Stimulated activated CD8-positive, alpha-beta memory T cell treated with anti-CD3 and anti-CD28 coated beads, Interleukin-15, amount 100 ng/mL, for 4 hours (primary cell): ENCODE data around the gene PRKD2.
"Not testable (repeated sequence)": the region's sequence is repeated elsewhere in the genome, so short reads cannot be mapped to it uniquely, and the experiment has no call there.

ENCODE experiments used
- DNase-seq, 2 donors: peaks; one replicate each; pipeline ENCODE4 v3.0.0-alpha.2; 2020; ENCODE audit warnings: low read depth in 2 of 2

Gene PRKD2

GRCh38 chr19:46717034-46717715 is at the start of gene PRKD2:
PRKD2 (minus strand) TSS chr19:46717114; CDS start chr19:46716370, 744 bp downstream.
- DNase-seq = peak; percentile 75 to 77

GRCh38 chr19:46764817-46765291 is 47.9 kb upstream of the PRKD2 start:
- no peak for DNase-seq

- DNase-seq = no peak
Observed at GRCh38 chr19:46762245-46762890, 45.5 kb upstream of the PRKD2 start.

- no peak for DNase-seq
Observed at GRCh38 chr19:46761418-46761831, 44.5 kb upstream of the PRKD2 start.

GRCh38 chr19:46760897-46761296 is 44.0 kb upstream of the PRKD2 start:
- DNase-seq = not testable (repeated sequence)

GRCh38 chr19:46760363-46760762 is 43.4 kb upstream of the PRKD2 start:
- no peak for DNase-seq

- DNase-seq = no peak
Observed at GRCh38 chr19:46759817-46760333, 43.0 kb upstream of the PRKD2 start.

- DNase-seq = no peak
Observed at GRCh38 chr19:46759206-46759605, 42.3 kb upstream of the PRKD2 start.

- no peak for DNase-seq
Observed at GRCh38 chr19:46756544-46756888, 39.6 kb upstream of the PRKD2 start.

- DNase-seq = no peak
Observed at GRCh38 chr19:46755853-46756543, 39.1 kb upstream of the PRKD2 start.

- no peak for DNase-seq
Observed at GRCh38 chr19:46755077-46755852, 38.4 kb upstream of the PRKD2 start.

- peak in 1 of 2 donors; percentile 26 for DNase-seq
Observed at GRCh38 chr19:46753420-46754155, 36.7 kb upstream of the PRKD2 start.

GRCh38 chr19:46748325-46749109 is 31.6 kb upstream of the PRKD2 start:
- DNase-seq = peak in 1 of 2 donors; percentile 49

GRCh38 chr19:46746281-46747057 is 29.6 kb upstream of the PRKD2 start, which contains the start of gene STRN4:
STRN4 (minus strand) TSS chr19:46746450; CDS start chr19:46746430, 20 bp downstream.
- peak in 1 of 2 donors; percentile 38 for DNase-seq

- no peak for DNase-seq
Observed at GRCh38 chr19:46745521-46746280, 28.8 kb upstream of the PRKD2 start, which contains the start of gene FKRP. FKRP (plus strand) TSS chr19:46746057; CDS start chr19:46755451, 9,394 bp downstream.

- DNase-seq = no peak
Observed at GRCh38 chr19:46745030-46745429, 28.1 kb upstream of the PRKD2 start.

GRCh38 chr19:46744005-46744691 is 27.2 kb upstream of the PRKD2 start:
- no peak for DNase-seq
